Measurements from ENCODE around the gene PRDM16. TPM values are rescaled to one million over a fixed set of nuclear protein-coding genes. Genes with fewer than 3 reads are reported as not detected.

Gene PRDM16
- total RNA-seq, 1 experiment from 2014 or later, result 0.04 TPM

DNA sequence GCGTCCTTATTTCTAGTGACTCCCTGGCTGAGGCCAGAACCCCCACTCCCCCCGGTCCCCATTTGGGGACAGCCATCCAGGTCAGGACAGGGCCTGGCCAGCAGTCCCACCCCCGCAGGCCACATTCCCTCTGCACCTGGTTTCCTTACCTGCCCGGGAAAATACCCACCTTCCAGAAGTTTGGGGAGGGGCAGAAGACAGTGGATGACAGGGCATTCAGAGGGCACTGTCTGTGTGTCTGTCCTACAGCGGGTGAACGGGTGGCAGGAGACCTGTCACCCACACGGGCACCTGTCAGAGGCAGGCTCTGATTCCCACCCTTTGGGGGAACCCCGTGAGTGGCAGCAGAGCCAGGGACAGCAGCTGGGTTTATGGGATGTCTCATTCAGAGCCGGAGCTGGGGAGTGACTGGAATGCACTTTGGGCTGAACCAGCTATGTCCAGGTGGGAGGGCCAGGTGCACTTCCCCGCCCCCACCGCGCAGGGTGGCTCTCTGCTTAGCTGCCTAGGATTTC is 387.5 kb downstream of the PRDM16 start:
- no peak overlapping the region for H3K9ac ChIP-seq (ENCODE audit: low read length)
- no peaks in the 10 kb centered on the region for H3K9me2 ChIP-seq (replicated peaks; ENCODE audit: low read length)
- BruUV-seq (replicated peaks), result no TSS peak
- H3K36me3 ChIP-seq (ENCODE audit: low read depth, low read length), result no peaks in the 10 kb centered on the region
- ChIA-PET CTCF (no interaction called here), POLR2A (ENCODE audit: unreplicated experiment) (no interaction called here)
- peaks cover 37% of the 10 kb centered on the region for H3K4me1 ChIP-seq (ENCODE audit: insufficient read depth, low read length)
- H2AFZ ChIP-seq (ENCODE audit: low read length), result no peak overlapping the region
- DNase-seq (no peak), ATAC-seq (no peak)
- no peaks in the 10 kb centered on the region for H4K20me1 ChIP-seq (ENCODE audit: low read length)
- no peaks in the 10 kb centered on the region for H3F3A ChIP-seq (ENCODE audit: low read length, unreplicated experiment)
- no peak overlapping the region for H3K4me2 ChIP-seq (ENCODE audit: low read length)
- H3K4me3 ChIP-seq (ENCODE audit: low read length), result no peak overlapping the region
- no peaks in the 10 kb centered on the region for H3K9me3 ChIP-seq (ENCODE audit: low read length)
- TF ChIP-seq EZH2 (IDR thresholded peaks at IDR 0.05; ENCODE audit: low read length, unreplicated experiment), result no peak
- TF ChIP-seq, protein P1, sequence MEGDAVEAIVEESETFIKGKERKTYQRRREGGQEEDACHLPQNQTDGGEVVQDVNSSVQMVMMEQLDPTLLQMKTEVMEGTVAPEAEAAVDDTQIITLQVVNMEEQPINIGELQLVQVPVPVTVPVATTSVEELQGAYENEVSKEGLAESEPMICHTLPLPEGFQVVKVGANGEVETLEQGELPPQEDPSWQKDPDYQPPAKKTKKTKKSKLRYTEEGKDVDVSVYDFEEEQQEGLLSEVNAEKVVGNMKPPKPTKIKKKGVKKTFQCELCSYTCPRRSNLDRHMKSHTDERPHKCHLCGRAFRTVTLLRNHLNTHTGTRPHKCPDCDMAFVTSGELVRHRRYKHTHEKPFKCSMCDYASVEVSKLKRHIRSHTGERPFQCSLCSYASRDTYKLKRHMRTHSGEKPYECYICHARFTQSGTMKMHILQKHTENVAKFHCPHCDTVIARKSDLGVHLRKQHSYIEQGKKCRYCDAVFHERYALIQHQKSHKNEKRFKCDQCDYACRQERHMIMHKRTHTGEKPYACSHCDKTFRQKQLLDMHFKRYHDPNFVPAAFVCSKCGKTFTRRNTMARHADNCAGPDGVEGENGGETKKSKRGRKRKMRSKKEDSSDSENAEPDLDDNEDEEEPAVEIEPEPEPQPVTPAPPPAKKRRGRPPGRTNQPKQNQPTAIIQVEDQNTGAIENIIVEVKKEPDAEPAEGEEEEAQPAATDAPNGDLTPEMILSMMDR (conservative IDR thresholded peaks at IDR 0.05; ENCODE audit: low read depth, low read length), result no peak
- no peak for TF ChIP-seq EZH2phosphoT487 (IDR thresholded peaks at IDR 0.05; ENCODE audit: borderline replicate concordance, low read length)
- intact Hi-C loops (cut with micrococcal nuclease), result no loop called here
- no peak overlapping the region for H3K27ac ChIP-seq (ENCODE audit: low read length)
- no peaks in the 10 kb centered on the region for H3K27me3 ChIP-seq (ENCODE audit: low read length)
- H3K79me2 ChIP-seq (ENCODE audit: low read length), result peaks cover 17% of the 10 kb centered on the region

DNA sequence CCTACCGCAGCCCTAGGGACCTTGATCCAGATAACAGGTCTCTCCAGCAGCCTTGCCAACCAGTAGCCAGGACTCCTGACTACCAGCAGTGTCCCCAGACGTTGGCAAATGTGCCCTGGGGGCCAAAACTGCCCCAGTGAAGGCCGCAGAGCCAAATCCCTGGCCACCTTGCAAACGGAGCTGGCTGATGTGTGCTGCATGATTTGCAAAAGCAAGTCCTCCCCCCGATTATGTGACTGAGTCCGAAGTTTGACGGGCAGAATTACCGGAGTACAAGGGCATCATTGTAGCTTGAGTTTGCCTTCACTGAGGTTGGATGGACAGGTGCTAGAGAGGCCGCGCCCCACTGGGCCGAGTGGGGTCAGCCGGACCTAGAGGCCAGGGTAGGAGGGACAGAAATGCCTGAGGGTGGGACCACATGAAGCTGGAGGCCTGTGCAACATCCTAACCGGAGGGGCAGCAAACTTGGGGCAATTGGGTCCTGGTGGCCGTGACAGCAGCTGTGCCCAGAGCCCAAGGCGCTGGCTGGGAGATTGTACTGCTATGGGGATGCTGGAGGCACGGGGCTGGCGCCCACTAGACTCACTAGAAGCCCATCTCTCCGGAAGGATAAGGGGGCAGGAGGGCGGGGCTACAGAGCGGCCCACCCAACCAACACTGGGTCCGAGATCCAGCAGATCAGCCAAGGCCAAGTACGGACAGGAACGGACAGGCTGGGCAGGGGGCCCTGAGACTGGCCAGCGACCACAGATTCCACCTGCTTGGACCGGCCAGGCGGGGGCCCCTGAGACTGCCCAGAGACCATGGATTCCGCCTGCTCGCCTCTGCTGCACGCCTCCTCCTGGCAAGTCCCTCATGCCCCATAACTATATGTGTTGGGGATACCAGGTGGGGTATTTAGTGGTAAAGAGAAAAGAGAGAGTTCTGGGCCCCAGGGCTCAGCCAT is 388.2 kb downstream of the PRDM16 start:
- Histone ChIP-seq H3K4me1 (ENCODE audit: insufficient read depth, low read length) (peaks cover 37% of the 10 kb centered on the region), H3K4me3 (ENCODE audit: low read length) (no peak overlapping the region), H3K9me3 (ENCODE audit: low read length) (no peaks in the 10 kb centered on the region), H3F3A (ENCODE audit: low read length, unreplicated experiment) (no peaks in the 10 kb centered on the region), H3K36me3 (ENCODE audit: low read depth, low read length) (no peaks in the 10 kb centered on the region), H3K27me3 (ENCODE audit: low read length) (no peaks in the 10 kb centered on the region), H2AFZ (ENCODE audit: low read length) (no peak overlapping the region), H3K79me2 (ENCODE audit: low read length) (peaks cover 19% of the 10 kb centered on the region), H3K27ac (ENCODE audit: low read length) (no peak overlapping the region), H3K9me2 (replicated peaks; ENCODE audit: low read length) (no peaks in the 10 kb centered on the region), H3K4me2 (ENCODE audit: low read length) (no peak overlapping the region), H3K9ac (ENCODE audit: low read length) (no peak overlapping the region), H4K20me1 (ENCODE audit: low read length) (no peaks in the 10 kb centered on the region)
- DNase-seq (no peak), ATAC-seq (no peak)
- CTCF ChIA-PET, result no interaction called here
- TF ChIP-seq EZH2 (IDR thresholded peaks at IDR 0.05; ENCODE audit: low read length, unreplicated experiment) (no peak), EZH2phosphoT487 (IDR thresholded peaks at IDR 0.05; ENCODE audit: borderline replicate concordance, low read length) (no peak)
- TF ChIP-seq, protein P1 (conservative IDR thresholded peaks at IDR 0.05; ENCODE audit: low read depth, low read length), result no peak
- POLR2A ChIA-PET (ENCODE audit: unreplicated experiment), result no interaction called here
- no TSS peak for BruUV-seq (replicated peaks)
- intact Hi-C loops (cut with micrococcal nuclease), result no loop called here
